Calu3 (cell line): ENCODE results near the gene SLC35F5. TPM values are rescaled to one million over a fixed set of nuclear protein-coding genes. Genes with fewer than 3 reads are reported as not detected.
"Not testable (repeated sequence)": the region's sequence is repeated elsewhere in the genome, so short reads cannot be mapped to it uniquely, and the experiment has no call there.

Experiments used
- BruUV-seq: library from RNA; stranded (reverse); fragments of 400-500 nt; replicated peaks from 2 replicates; lab custom pipeline; 2021; lab: Mats Ljungman, UMichigan
- CTCF ChIA-PET: fragments of 300-600 bp; sonication (Branson Sonifier 250); formaldehyde crosslinking; loops from one replicate; lab custom pipeline; 2022; ENCODE audit warnings: antibody characterized with exemption; lab: Charles Lee
- DNase-seq: peaks from one replicate; pipeline ENCODE4 v3.0.0; 2022
- H3K27ac Mint-ChIP-seq: one replicate; pipeline ENCODE4 v1.8.0; 2022; ENCODE audit warnings: mixed read lengths; ENCODE audit not compliant: unreplicated experiment
- H3K27me3 Mint-ChIP-seq: one replicate; pipeline ENCODE4 v1.8.0; 2022; ENCODE audit warnings: mixed read lengths; ENCODE audit not compliant: unreplicated experiment
- H3K36me3 Mint-ChIP-seq: one replicate; pipeline ENCODE4 v1.8.0; 2022; ENCODE audit warnings: mild to moderate bottlenecking, moderate library complexity, mixed read lengths; ENCODE audit not compliant: insufficient read depth, unreplicated experiment
- H3K4me1 Mint-ChIP-seq: one replicate; pipeline ENCODE4 v1.8.0; 2022; ENCODE audit warnings: mild to moderate bottlenecking, low read depth, mixed read lengths; ENCODE audit not compliant: unreplicated experiment
- H3K4me3 Mint-ChIP-seq: one replicate; pipeline ENCODE4 v1.8.0; 2022; ENCODE audit warnings: mild to moderate bottlenecking, low read depth, moderate library complexity, mixed read lengths; ENCODE audit not compliant: unreplicated experiment
- H3K9me3 Mint-ChIP-seq: one replicate; pipeline ENCODE4 v1.8.0; 2022; ENCODE audit warnings: low read depth, mixed read lengths; ENCODE audit not compliant: unreplicated experiment
- intact Hi-C: fragments of 100-400 bp; cut with micrococcal nuclease; formaldehyde crosslinking; loops from one replicate; pipeline ENCODE4 v1.10.0; 2022; ENCODE audit not compliant: unreplicated experiment
- microRNA-seq: library from miRNA; unstranded; fragments of <30 nt; microRNA quantifications from one replicate; pipeline ENCODE4 v1.2.0, GENCODE V29; 2022
- total RNA-seq: library from RNA; stranded (reverse); gene quantifications from 2 replicates; pipeline ENCODE4 v1.2.3, GENCODE V29; 2022
- TF ChIP-seq, protein P1 (sequence below): fragments of 200-600 bp; IDR thresholded peaks from one replicate; pipeline ENCODE4 v1.8.0; 2022; ENCODE audit warnings: antibody characterized with exemption; ENCODE audit not compliant: unreplicated experiment

The SLC35F5 gene
- total RNA-seq, 1 experiment from 2014 or later = 95.1 TPM

DNA sequence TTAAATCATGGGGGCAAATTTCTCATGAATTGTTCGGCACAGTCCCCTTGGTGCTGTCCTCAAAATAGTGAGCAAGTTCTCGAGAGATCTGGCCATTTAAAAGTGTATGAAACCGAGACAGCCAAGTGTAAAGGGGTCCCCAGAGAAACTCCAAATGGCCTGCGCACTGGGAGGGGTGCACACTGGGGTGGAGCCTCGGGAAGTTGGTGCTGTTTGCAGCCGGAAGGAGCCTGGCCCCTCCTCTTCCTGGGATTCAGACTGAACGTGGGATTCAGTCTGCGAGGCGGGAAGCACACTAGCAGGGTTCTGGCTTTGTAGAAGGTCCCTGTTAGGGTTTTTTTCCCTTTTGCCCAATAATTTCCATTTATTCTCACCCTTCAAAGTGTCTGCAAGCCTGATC, 80.6 kb downstream of the SLC35F5 start:
- TF ChIP-seq, protein P1, sequence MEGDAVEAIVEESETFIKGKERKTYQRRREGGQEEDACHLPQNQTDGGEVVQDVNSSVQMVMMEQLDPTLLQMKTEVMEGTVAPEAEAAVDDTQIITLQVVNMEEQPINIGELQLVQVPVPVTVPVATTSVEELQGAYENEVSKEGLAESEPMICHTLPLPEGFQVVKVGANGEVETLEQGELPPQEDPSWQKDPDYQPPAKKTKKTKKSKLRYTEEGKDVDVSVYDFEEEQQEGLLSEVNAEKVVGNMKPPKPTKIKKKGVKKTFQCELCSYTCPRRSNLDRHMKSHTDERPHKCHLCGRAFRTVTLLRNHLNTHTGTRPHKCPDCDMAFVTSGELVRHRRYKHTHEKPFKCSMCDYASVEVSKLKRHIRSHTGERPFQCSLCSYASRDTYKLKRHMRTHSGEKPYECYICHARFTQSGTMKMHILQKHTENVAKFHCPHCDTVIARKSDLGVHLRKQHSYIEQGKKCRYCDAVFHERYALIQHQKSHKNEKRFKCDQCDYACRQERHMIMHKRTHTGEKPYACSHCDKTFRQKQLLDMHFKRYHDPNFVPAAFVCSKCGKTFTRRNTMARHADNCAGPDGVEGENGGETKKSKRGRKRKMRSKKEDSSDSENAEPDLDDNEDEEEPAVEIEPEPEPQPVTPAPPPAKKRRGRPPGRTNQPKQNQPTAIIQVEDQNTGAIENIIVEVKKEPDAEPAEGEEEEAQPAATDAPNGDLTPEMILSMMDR = no peak
- no peak overlapping the region for H3K4me3 Mint-ChIP-seq
- intact Hi-C loops = no loop called here
- no peaks in the 10 kb centered on the region for H3K9me3 Mint-ChIP-seq
- peaks cover 12% of the 10 kb centered on the region for H3K27me3 Mint-ChIP-seq
- CTCF ChIA-PET = no interaction called here
- no peaks in the 10 kb centered on the region for H3K36me3 Mint-ChIP-seq
- no peak overlapping the region for H3K27ac Mint-ChIP-seq
- peaks cover 16% of the 10 kb centered on the region for H3K4me1 Mint-ChIP-seq
- no peak for DNase-seq
- BruUV-seq = no TSS peak

DNA sequence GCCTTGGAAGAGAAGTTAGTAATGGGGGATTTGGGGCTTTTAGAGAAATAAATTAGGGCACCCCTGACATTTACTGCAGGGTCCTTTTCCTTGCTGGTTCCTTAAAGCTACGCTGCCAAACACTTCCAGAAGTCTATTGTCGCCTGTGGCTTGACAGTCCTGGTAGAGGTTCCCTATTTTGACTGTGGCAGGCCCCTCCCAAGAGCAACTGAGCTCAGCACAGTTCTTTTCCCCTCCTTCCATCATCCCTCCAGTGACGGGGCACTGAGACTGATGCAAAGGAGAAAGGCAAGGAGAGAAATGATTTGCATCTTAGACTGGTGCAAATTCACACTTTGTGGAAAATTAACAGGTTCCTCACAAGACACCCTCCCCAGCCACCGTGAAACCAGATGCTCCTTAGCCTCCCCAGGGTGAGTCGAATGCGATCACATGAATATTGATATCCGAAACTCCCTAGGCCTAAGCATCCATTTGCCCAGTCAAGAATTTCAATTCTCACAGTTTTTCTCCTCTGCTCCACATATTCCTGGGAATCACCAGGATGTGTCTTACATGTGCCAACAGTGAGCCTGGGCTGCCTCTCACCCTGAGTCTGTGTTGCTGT, 84.0 kb downstream of the SLC35F5 start:
- intact Hi-C loops = no loop called here

DNA sequence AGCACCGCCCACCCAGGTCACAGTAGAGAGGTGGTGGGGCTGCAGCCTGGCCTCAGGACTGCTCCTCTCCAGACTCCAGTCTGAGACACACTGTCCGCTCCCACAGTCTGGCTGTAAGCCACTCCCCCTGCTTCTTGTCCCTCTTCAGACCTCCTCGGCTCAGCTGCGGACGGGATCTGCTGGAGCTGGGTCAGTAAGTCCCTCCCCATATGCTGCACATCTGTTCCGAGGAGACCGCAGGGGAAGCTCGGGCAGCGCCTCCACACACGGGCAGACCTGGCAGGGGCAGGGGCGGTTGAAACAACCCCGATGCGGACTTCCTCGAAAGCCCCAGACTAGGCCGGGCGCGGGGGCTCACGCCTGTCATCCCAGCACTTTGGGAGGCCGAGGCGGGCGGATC, 87.4 kb downstream of the SLC35F5 start:
- not testable (repeated sequence) for H3K9me3 Mint-ChIP-seq

More for the DNA sequence above, 84.0 kb downstream of the SLC35F5 start:
- no TSS peak for BruUV-seq
- H3K36me3 Mint-ChIP-seq = peaks cover 4% of the 10 kb centered on the region
- H3K9me3 Mint-ChIP-seq = no peaks in the 10 kb centered on the region
- peaks cover 4% of the 10 kb centered on the region for H3K4me1 Mint-ChIP-seq
- CTCF ChIA-PET = interaction anchor here (0.6 kb wide), 1 partner anchor 24 kb away, joined by 3 read pairs; no protein-coding TSS in a partner anchor
- no peak overlapping the region for H3K27ac Mint-ChIP-seq
- H3K27me3 Mint-ChIP-seq = peaks cover 12% of the 10 kb centered on the region
- TF ChIP-seq, protein P1 = no peak
- DNase-seq = no peak
- H3K4me3 Mint-ChIP-seq = no peak overlapping the region

DNA sequence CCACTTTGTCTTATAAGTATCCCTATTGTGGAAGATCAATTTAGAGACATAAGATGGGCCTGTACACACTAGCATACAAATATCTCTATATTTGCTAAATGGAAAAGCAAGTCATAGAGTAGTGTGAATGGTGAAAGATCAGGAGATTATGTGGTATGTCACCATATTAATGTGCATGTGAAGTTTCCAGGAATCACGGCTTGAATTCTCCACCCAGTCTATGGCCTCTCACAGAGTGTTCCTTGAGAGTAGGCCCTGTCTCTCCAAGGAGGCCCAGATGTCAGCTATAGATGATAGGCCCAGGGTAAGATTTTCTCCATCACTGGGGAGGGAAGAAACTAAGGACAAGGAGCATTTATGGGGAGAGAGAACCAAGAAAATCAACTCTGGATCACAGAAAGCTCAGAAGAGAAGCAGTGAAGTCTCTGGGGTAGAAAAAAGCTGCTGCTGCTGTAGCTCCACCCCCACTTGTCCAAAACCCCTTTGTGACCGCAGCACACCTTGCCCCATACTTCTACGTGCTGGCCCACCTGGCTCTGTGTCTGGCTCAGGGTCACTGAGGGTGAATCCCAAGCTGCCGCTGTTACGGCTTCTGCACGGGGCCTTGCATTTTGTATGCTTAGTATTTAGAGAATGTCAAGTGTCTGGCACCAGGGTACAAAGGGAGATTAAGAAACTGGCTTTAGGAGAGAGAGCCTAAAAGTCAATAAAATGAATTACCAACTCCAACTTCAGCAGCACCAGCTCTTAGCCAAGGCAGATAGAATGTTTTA, 91.5 kb downstream of the SLC35F5 start:
- BruUV-seq, H3K27ac Mint-ChIP-seq, H3K36me3 Mint-ChIP-seq, H3K9me3 Mint-ChIP-seq, DNase-seq, H3K4me3 Mint-ChIP-seq, H3K27me3 Mint-ChIP-seq, intact Hi-C loops, CTCF ChIA-PET, H3K4me1 Mint-ChIP-seq: not testable (repeated sequence)

More for the DNA sequence above, 87.4 kb downstream of the SLC35F5 start:
- BruUV-seq, CTCF ChIA-PET, H3K4me3 Mint-ChIP-seq, H3K27ac Mint-ChIP-seq, H3K4me1 Mint-ChIP-seq, H3K27me3 Mint-ChIP-seq, DNase-seq, H3K36me3 Mint-ChIP-seq, intact Hi-C loops: not testable (repeated sequence)

DNA sequence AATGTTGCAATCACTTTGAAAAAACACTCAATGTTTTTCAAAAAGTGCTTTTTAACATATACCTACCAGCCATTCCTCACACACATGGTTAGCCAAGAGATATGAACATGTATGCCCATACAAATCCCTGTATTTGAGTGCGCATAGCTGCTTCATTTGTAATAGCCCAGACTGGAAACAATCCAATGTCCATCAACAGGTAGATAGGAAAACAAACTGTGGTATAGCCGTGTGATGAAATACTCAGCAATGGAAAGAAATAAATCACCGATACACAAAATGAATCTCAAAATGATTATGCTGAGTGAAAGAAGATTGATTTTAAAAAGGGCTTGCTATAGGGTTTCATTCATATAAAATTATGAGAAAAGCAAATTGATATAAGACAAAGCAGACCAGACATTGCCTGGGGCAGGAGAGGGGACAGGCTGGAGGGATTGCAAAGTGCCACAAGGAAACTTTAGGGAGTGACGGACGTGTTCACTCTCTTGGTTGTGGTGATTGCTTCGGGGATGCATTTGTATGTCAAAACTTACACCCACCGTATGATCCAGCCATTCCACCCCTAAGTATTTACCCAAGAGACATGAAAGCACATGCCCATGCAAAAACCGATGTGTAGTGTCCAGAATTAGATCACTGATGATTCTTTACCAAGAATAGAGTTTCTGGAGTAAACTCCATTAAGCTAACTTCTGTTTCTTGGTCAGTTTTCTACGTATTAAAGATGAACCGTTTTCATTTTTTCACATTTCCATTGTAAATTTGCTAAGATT, 93.0 kb downstream of the SLC35F5 start:
- H3K9me3 Mint-ChIP-seq, H3K4me1 Mint-ChIP-seq, intact Hi-C loops, H3K36me3 Mint-ChIP-seq, H3K4me3 Mint-ChIP-seq, DNase-seq, CTCF ChIA-PET, H3K27ac Mint-ChIP-seq, BruUV-seq: not testable (repeated sequence)
- H3K27me3 Mint-ChIP-seq = peaks cover 18% of the 10 kb centered on the region

Small RNAs within 50 kb of the gene (microRNA-seq; reads per million reads assigned to microRNA genes)
- not detected for gene MIR4782

Other genes with a start within 250 kb of the SLC35F5 start
- 25.6 and 29.6 TPM in 2 replicates for gene RABL2A, start 129.4 kb downstream of the SLC35F5 start, total RNA-seq
- 277 and 296 TPM in 2 replicates for gene ACTR3, start 133.4 kb upstream of the SLC35F5 start, total RNA-seq